NCI-H524 treated with DMSO at 0.1 percent for 48 hours (cell line): ENCODE data around the gene DNAJC18.

Source experiments
- DNase-seq: peaks from one replicate; lab custom pipeline; 2025; lab: John Stamatoyannopoulos, UW

The DNAJC18 gene

GRCh38 chr5:139403418-139403786 is 35.9 kb downstream of the DNAJC18 start:
- no peak for DNase-seq

- DNase-seq, result no peak
These were observed 36.7 kb downstream of the DNAJC18 start for GRCh38 chr5:139402561-139403158.

- no peak for DNase-seq
These were observed 37.8 kb downstream of the DNAJC18 start for GRCh38 chr5:139401546-139401945.

- no peak for DNase-seq
These were observed 39.7 kb downstream of the DNAJC18 start for GRCh38 chr5:139399501-139400121.

GRCh38 chr5:139397921-139398320 is 41.4 kb downstream of the DNAJC18 start:
- DNase-seq, result no peak

- no peak for DNase-seq
These were observed 42.6 kb downstream of the DNAJC18 start for GRCh38 chr5:139396691-139397090.

GRCh38 chr5:139395844-139396640 is 43.3 kb downstream of the DNAJC18 start:
- no peak for DNase-seq

GRCh38 chr5:139394654-139395566 is 44.4 kb downstream of the DNAJC18 start, which contains the start of gene PROB1:
PROB1 (minus strand) TSS chr5:139395104; CDS start chr5:139395081, 23 bp downstream.
- DNase-seq, result no peak

GRCh38 chr5:139394123-139394653 is 45.1 kb downstream of the DNAJC18 start:
- DNase-seq, result no peak

- no peak for DNase-seq
These were observed 45.7 kb downstream of the DNAJC18 start for GRCh38 chr5:139393497-139394122.

- no peak for DNase-seq
These were observed 46.4 kb downstream of the DNAJC18 start for GRCh38 chr5:139392678-139393496.

- DNase-seq, result no peak
These were observed 47.0 kb downstream of the DNAJC18 start for GRCh38 chr5:139392324-139392677.

GRCh38 chr5:139391570-139392323 is 47.6 kb downstream of the DNAJC18 start:
- DNase-seq, result no peak

GRCh38 chr5:139390639-139391569 is 48.4 kb downstream of the DNAJC18 start:
- no peak for DNase-seq

- no peak for DNase-seq
These were observed 49.4 kb downstream of the DNAJC18 start, which contains the start of gene MZB1 for GRCh38 chr5:139389701-139390638. MZB1 (minus strand) TSS chr5:139389913; CDS start chr5:139389856, 57 bp downstream.

GRCh38 chr5:139388198-139388821 is 51.0 kb downstream of the DNAJC18 start:
- DNase-seq, result no peak
